SH-SY5Y (cell line): ENCODE measurements around the gene TAGLN.

Experiments used
- GATA2 ChIP-seq: IDR thresholded peaks from 2 replicates; pipeline ENCODE4 v1.6.1; 2011; ENCODE audit warnings: mild to moderate bottlenecking, low read depth, low read length
- GATA3 ChIP-seq: IDR thresholded peaks from 2 replicates; pipeline ENCODE4 v1.6.1; 2011; ENCODE audit warnings: low read depth, mild to moderate bottlenecking, low read length, moderate library complexity

TAGLN gene

DNA sequence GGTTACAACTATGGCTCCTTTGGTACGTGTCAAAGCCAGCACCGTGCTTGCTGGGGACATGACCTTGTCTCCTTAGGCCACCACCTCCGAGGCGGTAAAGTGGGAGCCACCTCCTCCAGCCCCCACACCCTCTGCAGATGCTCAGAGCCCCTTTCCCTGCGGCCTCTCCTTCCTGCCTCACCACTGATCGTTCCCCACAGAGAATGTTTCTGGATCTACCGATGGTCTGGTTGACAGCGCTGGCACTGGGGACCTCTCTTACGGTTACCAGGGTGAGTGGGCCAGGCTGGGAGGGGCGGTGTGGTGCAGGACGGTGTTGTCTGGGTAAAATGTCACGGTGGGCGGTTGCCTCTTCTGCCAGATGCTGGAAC is 11.8 kb upstream of the TAGLN start:
- TF ChIP-seq GATA2 (no peak), GATA3 (no peak)

DNA sequence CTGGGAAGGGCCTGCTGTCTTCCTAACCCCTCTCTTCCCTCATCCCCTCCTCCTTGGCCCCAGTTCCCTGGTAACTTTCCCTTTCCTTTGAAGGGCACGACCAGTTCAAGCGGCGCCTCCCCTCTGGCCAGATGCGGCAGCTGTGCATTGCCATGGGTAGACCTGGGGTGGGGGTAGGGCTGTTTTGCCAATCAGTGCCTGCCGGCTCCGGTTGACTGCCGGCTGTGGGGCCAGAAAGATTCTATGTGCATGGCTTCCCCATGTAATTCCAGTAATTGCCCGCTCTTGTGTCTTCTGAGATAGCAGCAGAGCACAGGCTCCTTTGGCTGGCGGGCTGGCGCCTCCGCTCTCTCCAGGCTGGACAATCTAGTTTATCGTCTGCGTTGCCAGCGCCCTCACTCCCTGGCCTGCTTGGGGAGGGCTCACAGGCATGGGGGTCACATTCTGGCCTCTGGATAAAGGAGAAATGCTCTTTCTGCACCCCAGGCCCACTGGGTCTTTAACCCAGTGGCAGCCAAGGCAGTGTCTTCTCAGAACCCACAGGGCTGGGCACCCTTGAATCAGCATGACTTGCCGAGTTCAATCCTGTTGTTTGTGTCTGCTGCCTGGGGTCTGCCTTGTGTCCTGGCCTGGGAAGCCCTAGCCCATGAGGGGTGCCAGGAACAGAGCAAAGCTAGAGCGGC is 11.2 kb upstream of the TAGLN start:
- TF ChIP-seq GATA3 (no peak), GATA2 (no peak)

DNA sequence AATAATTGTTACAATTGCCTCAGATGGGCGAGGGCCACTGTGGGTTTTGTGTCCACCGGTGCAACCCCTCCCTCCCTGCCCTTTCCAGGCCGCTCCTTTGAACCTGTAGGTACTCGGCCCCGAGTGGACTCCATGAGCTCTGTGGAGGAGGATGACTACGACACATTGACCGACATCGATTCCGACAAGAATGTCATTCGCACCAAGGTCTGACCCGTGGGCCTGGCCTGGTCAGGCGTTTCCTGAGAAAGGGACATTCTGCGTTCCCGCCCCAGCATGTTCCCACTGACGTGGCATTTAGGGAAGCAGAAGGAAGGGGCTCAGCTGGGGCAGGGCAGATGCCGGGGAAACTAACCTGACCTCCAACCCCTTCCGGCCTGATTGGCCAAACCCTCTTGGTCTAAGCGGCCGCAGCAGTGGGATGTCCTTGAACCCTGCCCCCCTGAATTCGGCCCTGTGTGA is 10.5 kb upstream of the TAGLN start:
- TF ChIP-seq GATA2 (no peak), GATA3 (no peak)

DNA sequence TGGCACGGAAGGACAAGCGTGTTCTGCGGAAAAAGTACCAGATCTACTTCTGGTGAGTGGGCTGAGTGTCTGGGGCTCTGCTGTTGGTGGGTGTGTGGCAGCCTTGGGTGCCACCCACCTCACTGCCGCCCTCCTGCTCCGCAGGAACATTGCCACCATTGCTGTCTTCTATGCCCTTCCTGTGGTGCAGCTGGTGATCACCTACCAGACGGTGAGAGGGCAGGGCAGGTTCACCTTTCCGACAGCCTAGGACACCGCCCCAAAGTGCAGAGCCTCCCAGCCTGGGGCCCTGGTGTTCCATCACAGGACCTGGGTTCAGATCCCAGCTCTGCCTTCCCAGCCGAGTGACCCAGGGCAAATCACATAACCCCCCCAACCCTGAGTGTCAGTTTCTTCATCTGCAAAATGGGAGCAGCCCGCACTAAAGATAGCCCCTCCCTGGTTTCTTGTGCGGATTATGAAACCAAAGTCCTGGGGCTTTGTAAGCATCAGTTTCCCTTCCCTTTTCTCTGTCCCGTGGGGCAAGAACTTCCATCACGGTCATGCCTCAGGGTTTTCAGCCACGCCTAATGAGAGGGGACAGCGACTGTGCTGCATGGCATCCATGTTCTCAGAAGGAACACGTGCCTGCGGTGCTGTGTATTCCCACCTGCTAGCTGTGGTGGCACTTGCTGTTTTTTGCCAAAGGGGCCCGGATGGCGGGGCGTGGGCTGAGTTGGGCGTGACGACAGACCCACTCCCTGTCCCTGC is 9.8 kb upstream of the TAGLN start:
- TF ChIP-seq GATA3 = no peak
- no peak for TF ChIP-seq GATA2

DNA sequence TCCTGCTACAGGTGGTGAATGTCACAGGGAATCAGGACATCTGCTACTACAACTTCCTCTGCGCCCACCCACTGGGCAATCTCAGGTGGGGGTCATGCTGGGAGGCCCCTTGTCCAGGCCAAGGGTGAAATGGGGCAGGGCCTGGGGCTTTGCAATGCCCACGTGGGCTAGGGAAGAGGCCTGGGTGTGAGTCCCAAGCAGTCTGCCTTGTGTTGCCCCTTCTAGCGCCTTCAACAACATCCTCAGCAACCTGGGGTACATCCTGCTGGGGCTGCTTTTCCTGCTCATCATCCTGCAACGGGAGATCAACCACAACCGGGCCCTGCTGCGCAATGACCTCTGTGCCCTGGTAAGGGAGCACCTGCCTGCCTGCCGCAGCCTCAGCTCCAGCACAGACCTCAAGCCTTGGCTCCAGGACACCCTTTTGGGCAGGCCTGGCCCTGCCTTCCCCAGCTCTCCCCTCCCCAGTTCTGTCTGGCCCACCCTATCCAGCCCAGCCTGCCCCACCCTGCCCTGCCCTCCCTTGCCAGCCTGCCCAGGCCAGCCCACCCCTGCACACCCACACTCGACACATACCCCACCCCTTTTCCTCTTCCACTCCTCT is 9.1 kb upstream of the TAGLN start:
- TF ChIP-seq GATA2 (no peak), GATA3 (no peak)

DNA sequence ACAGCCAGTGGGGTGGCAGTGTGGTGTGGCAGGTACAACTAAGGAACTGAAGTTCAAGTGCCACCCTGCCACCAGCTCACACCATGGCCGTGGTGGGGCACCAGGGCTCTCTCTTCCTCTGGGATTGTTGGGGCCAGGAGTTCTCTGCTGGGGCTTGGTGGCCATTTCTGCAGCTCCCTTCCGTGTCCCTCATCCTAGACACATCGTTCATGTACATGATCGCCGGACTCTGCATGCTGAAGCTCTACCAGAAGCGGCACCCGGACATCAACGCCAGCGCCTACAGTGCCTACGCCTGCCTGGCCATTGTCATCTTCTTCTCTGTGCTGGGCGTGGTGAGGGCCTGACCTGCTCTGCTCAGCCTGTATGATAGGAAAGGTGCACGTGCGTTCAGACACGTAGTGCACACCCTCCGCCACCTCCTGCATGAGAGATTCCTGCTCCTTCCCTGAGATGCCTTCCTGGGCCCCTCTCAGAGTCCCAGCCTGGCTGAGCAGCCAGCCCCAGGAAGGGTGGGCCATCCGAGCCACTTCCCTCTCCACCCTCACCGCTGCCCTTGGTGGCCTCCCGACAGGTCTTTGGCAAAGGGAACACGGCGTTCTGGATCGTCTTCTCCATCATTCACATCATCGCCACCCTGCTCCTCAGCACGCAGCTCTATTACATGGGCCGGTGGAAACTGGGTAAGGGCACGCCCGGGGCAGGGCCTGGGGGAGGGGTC is 7.3 kb upstream of the TAGLN start:
- no peak for TF ChIP-seq GATA3
- no peak for TF ChIP-seq GATA2

DNA sequence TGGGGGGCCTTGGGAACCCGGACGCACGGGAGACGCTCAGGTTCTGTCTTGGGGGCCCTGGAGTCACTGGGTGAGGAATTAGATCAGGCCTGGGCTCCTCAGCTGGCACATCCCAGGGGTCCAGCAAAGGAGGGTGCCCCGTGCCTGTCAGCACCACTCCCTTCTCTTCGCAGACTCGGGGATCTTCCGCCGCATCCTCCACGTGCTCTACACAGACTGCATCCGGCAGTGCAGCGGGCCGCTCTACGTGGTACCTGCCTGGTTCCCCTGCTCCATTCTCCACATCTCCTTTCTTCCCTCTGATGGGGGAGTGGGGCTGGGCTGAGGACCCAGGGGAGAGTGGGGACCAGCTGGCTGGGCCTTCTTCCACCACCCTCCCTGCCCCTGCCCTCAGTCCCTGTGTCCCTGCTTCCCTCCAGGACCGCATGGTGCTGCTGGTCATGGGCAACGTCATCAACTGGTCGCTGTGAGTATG is 6.7 kb upstream of the TAGLN start:
- TF ChIP-seq GATA3 (no peak), GATA2 (no peak)

DNA sequence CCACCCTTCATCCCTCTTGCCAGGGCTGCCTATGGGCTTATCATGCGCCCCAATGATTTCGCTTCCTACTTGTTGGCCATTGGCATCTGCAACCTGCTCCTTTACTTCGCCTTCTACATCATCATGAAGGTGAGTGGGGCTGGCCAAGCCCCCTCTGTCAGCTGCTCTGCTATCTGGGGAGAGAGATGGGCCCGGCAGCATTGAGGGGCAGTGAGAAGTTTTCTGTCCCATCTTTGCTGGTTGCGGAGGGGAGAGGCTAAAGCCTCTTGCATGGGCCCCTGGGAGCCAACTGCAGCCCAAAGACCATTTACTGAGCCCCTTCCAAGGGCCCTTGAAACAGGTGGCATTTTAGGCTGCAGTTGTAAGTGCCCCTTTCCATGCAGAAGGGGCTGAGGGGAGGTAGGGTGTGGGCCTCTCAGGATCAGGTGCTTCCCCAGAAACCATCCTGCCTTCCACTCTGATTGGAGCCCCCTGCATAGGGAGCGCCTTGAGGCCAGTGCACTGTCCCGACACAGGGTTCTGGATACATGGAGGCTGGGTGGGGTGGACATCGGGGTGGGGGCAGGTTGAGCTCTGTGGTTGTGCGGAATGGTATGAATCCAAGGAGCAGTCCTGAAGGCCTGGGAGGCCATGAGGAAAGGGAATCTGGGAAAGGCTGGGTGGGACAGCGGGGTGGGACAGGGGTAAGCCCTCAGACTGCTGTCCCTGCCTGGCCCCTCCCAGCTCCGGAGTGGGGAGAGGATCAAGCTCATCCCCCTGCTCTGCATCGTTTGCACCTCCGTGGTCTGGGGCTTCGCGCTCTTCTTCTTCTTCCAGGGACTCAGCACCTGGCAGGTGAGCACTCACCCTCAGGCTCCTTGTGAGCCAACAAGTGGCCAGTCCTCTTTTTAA is 5.8 kb upstream of the TAGLN start:
- no peak for TF ChIP-seq GATA3

DNA sequence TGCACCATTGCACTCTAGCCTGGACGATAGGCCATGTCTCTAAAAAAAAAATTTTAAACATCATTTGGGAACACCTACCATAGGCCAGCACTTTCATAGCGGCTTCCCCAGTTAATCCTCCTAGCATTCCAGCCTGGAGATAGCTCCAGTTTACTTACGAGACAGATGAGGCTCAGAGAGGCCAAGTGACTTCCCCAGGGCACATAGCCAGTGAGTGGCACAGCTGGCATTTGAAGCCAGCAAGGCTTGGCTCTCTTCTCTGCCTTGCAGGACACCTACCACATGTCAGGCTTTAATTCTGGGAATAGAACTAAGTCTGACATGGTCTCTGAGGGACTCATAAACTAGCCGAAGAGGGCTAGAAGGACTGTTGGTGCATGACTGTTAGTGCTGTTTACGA is 4.9 kb upstream of the TAGLN start:
- TF ChIP-seq GATA2 (no peak), GATA3 (no peak)

DNA sequence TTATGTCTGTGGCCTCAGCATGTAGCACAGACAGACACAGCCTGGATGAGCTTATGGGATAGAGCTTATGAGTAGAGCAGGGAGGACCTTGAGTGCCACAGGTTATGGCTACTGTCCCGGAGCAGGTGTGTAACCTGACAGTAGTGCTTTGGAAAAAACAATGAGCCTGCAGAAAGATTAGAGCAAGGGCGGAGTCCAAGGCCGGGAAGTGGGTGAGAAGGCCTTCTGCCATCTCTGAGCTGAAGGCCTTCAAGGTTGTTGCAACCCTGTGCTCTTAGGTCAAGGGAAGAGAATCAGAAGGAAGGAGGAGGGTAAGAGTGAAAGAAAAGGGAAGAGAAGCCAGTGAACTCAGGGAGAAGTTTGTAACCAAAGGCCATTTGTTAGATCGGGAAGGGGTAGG is 3.9 kb upstream of the TAGLN start:
- TF ChIP-seq GATA3 (no peak), GATA2 (no peak)

DNA sequence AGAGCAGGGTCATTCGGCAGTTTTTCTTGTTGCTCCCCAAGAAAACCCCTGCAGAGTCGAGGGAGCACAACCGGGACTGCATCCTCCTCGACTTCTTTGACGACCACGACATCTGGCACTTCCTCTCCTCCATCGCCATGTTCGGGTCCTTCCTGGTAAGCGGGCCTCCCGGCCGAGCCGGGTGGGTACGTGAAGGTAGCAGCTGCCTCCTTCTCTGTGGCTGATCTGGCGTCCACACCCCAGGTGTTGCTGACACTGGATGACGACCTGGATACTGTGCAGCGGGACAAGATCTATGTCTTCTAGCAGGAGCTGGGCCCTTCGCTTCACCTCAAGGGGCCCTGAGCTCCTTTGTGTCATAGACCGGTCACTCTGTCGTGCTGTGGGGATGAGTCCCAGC is 3.4 kb upstream of the TAGLN start:
- no peak for TF ChIP-seq GATA3
- no peak for TF ChIP-seq GATA2

DNA sequence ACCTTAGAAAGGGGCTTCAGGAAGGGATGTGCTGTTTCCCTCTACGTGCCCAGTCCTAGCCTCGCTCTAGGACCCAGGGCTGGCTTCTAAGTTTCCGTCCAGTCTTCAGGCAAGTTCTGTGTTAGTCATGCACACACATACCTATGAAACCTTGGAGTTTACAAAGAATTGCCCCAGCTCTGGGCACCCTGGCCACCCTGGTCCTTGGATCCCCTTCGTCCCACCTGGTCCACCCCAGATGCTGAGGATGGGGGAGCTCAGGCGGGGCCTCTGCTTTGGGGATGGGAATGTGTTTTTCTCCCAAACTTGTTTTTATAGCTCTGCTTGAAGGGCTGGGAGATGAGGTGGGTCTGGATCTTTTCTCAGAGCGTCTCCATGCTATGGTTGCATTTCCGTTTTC is 2.2 kb upstream of the TAGLN start:
- TF ChIP-seq GATA3 (no peak), GATA2 (no peak)
